NCI-H82 (cell line): ENCODE measurements around the gene PEPD.

Source experiments
- DNase-seq: peaks from one replicate; lab custom pipeline; 2025; lab: John Stamatoyannopoulos, UW

PEPD gene

GRCh38 chr19:33357556-33357955 lies 164.0 kb downstream of the PEPD start:
- DNase-seq = no peak

DNA sequence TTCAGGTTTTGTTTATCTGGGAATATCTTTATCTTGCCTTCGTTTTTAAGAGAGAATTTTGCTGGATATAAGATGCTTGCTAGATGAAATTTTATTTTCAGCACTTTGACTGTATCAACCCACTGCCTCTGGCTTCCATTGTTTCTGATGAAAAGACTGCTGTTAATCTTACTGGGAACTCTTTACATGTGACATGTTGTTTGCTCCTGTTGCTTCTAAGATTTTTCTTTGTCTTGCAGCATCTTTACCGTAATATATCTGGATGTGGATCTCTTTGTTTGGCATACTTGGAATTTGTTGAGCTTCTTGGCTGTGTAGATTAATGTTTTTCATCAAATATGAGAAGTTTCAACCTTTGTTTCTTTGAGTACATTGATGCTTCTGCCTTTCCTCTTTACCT lies 166.1 kb downstream of the PEPD start:
- no peak for DNase-seq

- no peak for DNase-seq
These were observed 170.9 kb downstream of the PEPD start for GRCh38 chr19:33350538-33351309.

- no peak for DNase-seq
These were observed 172.0 kb downstream of the PEPD start for GRCh38 chr19:33349319-33350289.

GRCh38 chr19:33348301-33349010 lies 173.1 kb downstream of the PEPD start:
- no peak for DNase-seq

DNA sequence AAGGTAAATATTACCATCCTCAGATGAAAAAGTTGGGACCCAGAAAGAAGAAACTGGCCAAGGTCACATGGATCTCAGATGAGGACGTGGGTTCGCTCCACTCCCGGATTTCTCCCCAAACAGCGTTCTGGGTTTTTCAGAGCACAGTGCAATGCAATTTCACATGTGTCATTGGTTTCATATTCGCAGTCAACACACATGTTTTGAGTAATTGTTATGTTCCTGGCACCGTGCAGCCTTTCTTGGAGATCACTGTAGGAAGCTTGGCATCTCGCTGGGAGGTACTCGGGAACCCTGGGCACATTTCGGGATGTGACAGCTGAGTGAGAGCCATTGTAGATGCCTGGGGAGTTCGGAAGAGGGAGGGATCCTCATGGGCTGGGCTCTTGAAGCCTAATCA lies 174.3 kb downstream of the PEPD start:
- DNase-seq = no peak

- DNase-seq = no peak
These were observed 174.9 kb downstream of the PEPD start for GRCh38 chr19:33346665-33347064.

DNA sequence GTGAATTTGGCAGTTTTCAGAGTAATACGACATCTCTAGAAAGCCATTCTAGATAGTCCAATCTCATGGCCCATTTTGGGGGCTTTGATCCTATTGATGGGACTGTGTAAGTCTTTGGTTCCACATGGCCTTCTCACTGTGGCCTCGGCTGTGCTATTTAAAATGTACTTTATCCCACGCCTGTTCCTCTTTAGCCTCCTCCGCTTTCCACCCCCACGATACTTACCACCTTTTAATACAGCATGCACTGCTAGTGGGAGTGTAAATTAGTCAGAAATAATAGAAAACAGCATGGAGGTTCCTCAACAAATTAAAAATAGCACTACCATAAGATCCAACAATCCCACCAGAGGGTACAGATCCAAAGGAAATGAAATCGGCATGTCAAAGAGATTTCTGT lies 176.4 kb downstream of the PEPD start:
- DNase-seq = no peak

GRCh38 chr19:33344573-33344925 lies 177.0 kb downstream of the PEPD start:
- no peak for DNase-seq

- DNase-seq = no peak
These were observed 177.6 kb downstream of the PEPD start for GRCh38 chr19:33343859-33344572.

DNA sequence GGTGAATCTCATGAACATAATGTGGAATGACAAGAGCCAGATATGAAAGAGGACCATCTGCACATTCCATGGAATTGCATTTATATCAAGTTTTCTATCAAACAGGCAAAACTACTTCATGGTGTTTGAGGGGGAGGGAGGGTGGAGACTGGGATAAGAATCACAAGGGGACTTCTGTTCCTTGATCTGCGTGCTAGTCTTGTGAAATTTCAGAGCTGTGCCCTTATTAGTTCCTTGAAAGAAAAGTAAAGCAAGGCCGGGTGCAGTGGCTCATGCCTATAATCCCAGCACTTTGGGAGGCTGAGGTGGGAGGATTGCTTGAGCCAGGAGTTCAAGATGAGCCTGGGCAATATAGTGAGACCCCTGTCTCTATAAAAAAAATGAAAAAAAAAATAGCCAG lies 178.3 kb downstream of the PEPD start:
- no peak for DNase-seq

DNA sequence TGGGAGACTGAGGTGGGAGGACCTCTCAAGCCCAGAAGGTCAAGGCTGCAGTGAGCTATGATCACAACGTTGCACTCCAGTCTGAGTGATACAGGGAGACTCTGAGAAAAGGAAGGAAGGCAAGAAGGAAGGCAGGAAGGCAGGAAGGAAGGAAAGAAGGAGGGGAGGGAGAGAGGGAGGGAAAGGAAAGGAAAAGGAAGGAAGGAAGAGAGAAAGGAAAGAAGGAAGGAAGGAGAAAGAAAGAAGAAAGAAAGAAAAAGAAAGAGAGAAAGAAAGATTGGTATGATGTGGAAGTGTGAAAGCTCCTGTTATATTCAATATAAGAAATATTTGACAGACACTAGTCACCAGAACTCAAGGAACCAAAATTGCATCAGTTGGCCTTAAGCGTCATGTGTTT lies 180.6 kb downstream of the PEPD start:
- no peak for DNase-seq

- no peak for DNase-seq
These were observed 182.3 kb downstream of the PEPD start for GRCh38 chr19:33339016-33339984.
